Loucy (cell line): ENCODE data around the gene TBC1D22A.

Experiments used
- H2AFZ ChIP-seq: fragments of 200-600 bp; sonication (generic); 2 replicates; pipeline ENCODE4 v1.6.0; 2016; ENCODE audit warnings: antibody characterized with exemption, mild to moderate bottlenecking, low read length, moderate library complexity
- H3F3A ChIP-seq: fragments of 200-600 bp; 2 replicates; pipeline ENCODE4 v1.6.0; 2016; ENCODE audit warnings: antibody characterized with exemption, low read depth, mild to moderate bottlenecking
- H3K27me3 ChIP-seq: fragments of 200-600 bp; sonication (generic); 2 replicates; pipeline ENCODE4 v1.6.1; 2014; ENCODE audit warnings: low read length, mild to moderate bottlenecking; ENCODE audit not compliant: insufficient read depth, poor library complexity, severe bottlenecking
- H3K36me3 ChIP-seq: fragments of 200-600 bp; sonication (generic); 2 replicates; pipeline ENCODE4 v1.6.1; 2016; ENCODE audit warnings: low read length; ENCODE audit not compliant: insufficient read depth
- H3K4me1 ChIP-seq: fragments of 200-600 bp; sonication (generic); 2 replicates; pipeline ENCODE4 v1.5.1; 2014; ENCODE audit warnings: low read length, mild to moderate bottlenecking; ENCODE audit not compliant: insufficient read depth, poor library complexity, severe bottlenecking
- H3K4me2 ChIP-seq: fragments of 200-600 bp; sonication (generic); 2 replicates; pipeline ENCODE4 v1.6.0; 2014; ENCODE audit warnings: antibody characterized with exemption, low read length, low read depth, mild to moderate bottlenecking; ENCODE audit not compliant: poor library complexity, severe bottlenecking
- H3K4me3 ChIP-seq: fragments of 200-600 bp; sonication (generic); 2 replicates; pipeline ENCODE4 v1.5.1; 2014; ENCODE audit warnings: low read length, mild to moderate bottlenecking, mixed read lengths; ENCODE audit not compliant: poor library complexity, severe bottlenecking
- H3K79me2 ChIP-seq: fragments of 200-600 bp; sonication (generic); 2 replicates; pipeline ENCODE4 v1.6.1; 2014; ENCODE audit warnings: low read length; ENCODE audit not compliant: insufficient read depth
- H3K9ac ChIP-seq: fragments of 200-600 bp; sonication (generic); 2 replicates; pipeline ENCODE4 v1.6.0; 2014; ENCODE audit warnings: mild to moderate bottlenecking, low read depth, low read length, moderate library complexity; ENCODE audit not compliant: poor library complexity, severe bottlenecking
- H3K9me2 ChIP-seq: fragments of 200-600 bp; sonication (generic); replicated peaks from 2 replicates; pipeline ENCODE4 v1.6.1; 2016; ENCODE audit warnings: low read depth, low read length, mixed read lengths
- H3K9me3 ChIP-seq: fragments of 200-600 bp; sonication (generic); 2 replicates; pipeline ENCODE4 v1.6.1; 2014; ENCODE audit warnings: mild to moderate bottlenecking, antibody characterized with exemption, low read length, low read depth; ENCODE audit not compliant: insufficient read depth
- H4K20me1 ChIP-seq: fragments of 200-600 bp; sonication (generic); 2 replicates; pipeline ENCODE4 v1.6.0; 2014; ENCODE audit warnings: antibody characterized with exemption, low read length, mild to moderate bottlenecking; ENCODE audit not compliant: insufficient read depth, poor library complexity, severe bottlenecking
- EZH2phosphoT487 ChIP-seq: fragments of 200-600 bp; IDR thresholded peaks from 2 replicates; pipeline ENCODE4 v1.6.1; 2018; ENCODE audit warnings: antibody characterized with exemption, mild to moderate bottlenecking, moderate library complexity, borderline replicate concordance
- TF ChIP-seq, protein P1 (sequence below): fragments of 200-600 bp; sonication (generic); conservative IDR thresholded peaks from 2 replicates; pipeline ENCODE4 v1.5.1; 2014; ENCODE audit warnings: mild to moderate bottlenecking, antibody characterized with exemption, low read length

TBC1D22A gene

GRCh38 chr22:47163856-47164513 lies 401.5 kb downstream of the TBC1D22A start:
- H3K4me1 ChIP-seq = no peaks in the 10 kb centered on the region
- no peak overlapping the region for H2AFZ ChIP-seq
- no peaks in the 10 kb centered on the region; the same call in 1 of the 2 replicates for H3K79me2 ChIP-seq
- H3K9me3 ChIP-seq = no peaks in the 10 kb centered on the region
- no peaks in the 10 kb centered on the region for H3K9me2 ChIP-seq
- no peaks in the 10 kb centered on the region for H3F3A ChIP-seq
- H3K4me3 ChIP-seq = no peak overlapping the region
- TF ChIP-seq, protein P1, sequence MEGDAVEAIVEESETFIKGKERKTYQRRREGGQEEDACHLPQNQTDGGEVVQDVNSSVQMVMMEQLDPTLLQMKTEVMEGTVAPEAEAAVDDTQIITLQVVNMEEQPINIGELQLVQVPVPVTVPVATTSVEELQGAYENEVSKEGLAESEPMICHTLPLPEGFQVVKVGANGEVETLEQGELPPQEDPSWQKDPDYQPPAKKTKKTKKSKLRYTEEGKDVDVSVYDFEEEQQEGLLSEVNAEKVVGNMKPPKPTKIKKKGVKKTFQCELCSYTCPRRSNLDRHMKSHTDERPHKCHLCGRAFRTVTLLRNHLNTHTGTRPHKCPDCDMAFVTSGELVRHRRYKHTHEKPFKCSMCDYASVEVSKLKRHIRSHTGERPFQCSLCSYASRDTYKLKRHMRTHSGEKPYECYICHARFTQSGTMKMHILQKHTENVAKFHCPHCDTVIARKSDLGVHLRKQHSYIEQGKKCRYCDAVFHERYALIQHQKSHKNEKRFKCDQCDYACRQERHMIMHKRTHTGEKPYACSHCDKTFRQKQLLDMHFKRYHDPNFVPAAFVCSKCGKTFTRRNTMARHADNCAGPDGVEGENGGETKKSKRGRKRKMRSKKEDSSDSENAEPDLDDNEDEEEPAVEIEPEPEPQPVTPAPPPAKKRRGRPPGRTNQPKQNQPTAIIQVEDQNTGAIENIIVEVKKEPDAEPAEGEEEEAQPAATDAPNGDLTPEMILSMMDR = no peak
- no peak for TF ChIP-seq EZH2phosphoT487
- H4K20me1 ChIP-seq = no peaks in the 10 kb centered on the region
- peaks cover 9% of the 10 kb centered on the region; the same call in 1 of the 2 replicates for H3K36me3 ChIP-seq
- H3K9ac ChIP-seq = no peak overlapping the region
- H3K4me2 ChIP-seq = no peak overlapping the region
- H3K27me3 ChIP-seq = no peaks in the 10 kb centered on the region

GRCh38 chr22:47164514-47165337 lies 402.3 kb downstream of the TBC1D22A start:
- H2AFZ ChIP-seq = no peak overlapping the region
- no peaks in the 10 kb centered on the region; the same call in 1 of the 2 replicates for H3K79me2 ChIP-seq
- H3K27me3 ChIP-seq = no peaks in the 10 kb centered on the region
- H4K20me1 ChIP-seq = no peaks in the 10 kb centered on the region
- H3K4me2 ChIP-seq = no peak overlapping the region
- no peak overlapping the region for H3K9ac ChIP-seq
- no peak overlapping the region for H3K4me3 ChIP-seq
- H3K36me3 ChIP-seq = peaks cover 2% of the 10 kb centered on the region; the same call in 1 of the 2 replicates
- H3F3A ChIP-seq = no peaks in the 10 kb centered on the region
- no peaks in the 10 kb centered on the region for H3K4me1 ChIP-seq
- H3K9me2 ChIP-seq = no peaks in the 10 kb centered on the region
- TF ChIP-seq EZH2phosphoT487 = no peak
- TF ChIP-seq, protein P1 = no peak
- H3K9me3 ChIP-seq = no peaks in the 10 kb centered on the region

DNA sequence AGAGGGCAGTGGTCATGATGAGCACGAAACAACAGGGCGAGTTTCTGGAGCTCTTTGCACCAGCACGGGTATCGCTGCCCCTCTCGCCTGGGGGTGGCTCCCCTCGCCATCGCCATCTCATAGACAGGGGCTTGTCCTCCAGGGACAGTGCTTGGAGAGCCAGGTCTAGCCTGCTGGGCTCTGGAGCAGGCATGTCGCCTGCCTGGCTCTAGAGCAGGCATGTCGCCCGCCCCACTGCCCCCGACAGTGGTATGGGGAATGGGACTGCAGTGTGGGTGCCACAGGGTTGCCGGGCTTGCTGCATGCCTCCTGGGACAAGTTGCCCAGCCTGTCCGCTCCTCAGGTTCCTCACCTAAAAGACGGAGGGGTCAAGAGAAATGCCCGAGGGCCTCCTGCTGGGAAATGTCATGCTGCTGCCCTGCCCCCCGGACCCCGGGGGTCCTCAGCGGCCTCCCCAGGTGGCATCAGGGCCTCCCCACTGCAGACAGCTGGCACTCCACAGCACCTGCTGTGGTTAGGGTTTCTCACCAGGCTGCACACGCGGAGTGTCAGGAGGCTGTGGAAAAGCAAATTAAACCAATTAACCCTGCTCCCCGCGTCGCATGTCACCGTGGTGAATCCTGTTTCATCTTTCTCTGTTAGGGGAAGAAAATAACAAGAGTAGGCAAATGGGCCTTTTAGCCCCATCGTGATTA lies 403.0 kb downstream of the TBC1D22A start:
- H3K4me1 ChIP-seq = no peaks in the 10 kb centered on the region
- no peaks in the 10 kb centered on the region for H3K27me3 ChIP-seq
- no peak for TF ChIP-seq EZH2phosphoT487
- TF ChIP-seq, protein P1 = no peak
- no peak overlapping the region for H3K9ac ChIP-seq
- H4K20me1 ChIP-seq = no peaks in the 10 kb centered on the region
- H3K4me2 ChIP-seq = no peak overlapping the region
- H2AFZ ChIP-seq = no peak overlapping the region
- H3K9me2 ChIP-seq = no peaks in the 10 kb centered on the region
- H3K79me2 ChIP-seq = no peaks in the 10 kb centered on the region
- no peaks in the 10 kb centered on the region; the same call in 1 of the 2 replicates for H3K36me3 ChIP-seq
- H3K4me3 ChIP-seq = no peak overlapping the region
- no peaks in the 10 kb centered on the region for H3K9me3 ChIP-seq
- H3F3A ChIP-seq = no peaks in the 10 kb centered on the region
